Astrocyte (in vitro differentiated cells and primary cell): ENCODE data around the gene CRISPLD2.

ENCODE experiments used
- EZH2 ChIP-seq: IDR thresholded peaks from 2 replicates; pipeline ENCODE4 v1.6.1; 2012; ENCODE audit warnings: mild to moderate bottlenecking, low read length, inconsistent platforms; ENCODE audit not compliant: insufficient read depth
- TF ChIP-seq, protein P1 (sequence below): IDR thresholded peaks from 2 replicates; pipeline ENCODE4 v1.5.1; 2011; ENCODE audit warnings: low read depth, mild to moderate bottlenecking, inconsistent platforms, low read length, moderate library complexity; ENCODE audit not compliant: insufficient read depth

DNA sequence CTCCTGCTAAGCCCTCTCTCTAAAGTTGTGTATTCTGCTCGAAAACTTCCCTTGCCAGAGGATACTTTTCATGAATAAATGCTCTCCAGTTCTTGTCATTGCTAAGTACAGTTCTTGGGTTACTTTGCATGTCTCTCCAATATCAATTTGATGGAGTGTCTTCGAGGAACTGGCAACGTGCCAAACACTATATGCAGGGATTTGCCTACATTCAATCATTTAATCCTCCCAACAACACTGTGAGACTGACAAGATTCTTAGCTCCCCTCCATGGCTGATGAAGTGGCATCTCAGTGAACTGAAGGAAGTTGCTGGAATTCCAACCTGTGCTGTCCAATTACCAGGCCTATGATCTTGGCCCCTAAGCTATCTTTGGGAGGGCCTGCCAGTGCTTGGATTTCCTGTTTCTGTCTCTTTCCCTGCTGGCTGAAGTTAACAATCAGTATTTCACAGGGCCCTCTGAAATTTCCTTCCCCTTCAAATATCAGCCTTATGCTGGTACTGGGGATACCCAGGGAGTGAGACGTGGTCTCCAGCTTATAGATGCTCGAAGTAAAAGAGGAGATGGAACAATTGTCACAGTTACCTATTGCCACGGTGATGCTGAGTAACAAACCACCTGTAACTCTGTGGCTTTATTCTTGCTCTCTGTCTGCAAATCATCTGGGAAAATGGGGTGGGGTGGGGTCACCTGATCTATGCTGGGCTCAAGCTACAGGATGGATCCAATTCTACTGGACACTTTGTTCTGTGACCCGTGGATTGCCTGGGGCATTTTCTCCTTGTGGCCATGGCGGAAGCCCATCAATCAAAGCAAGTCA, 19.4 kb upstream of the CRISPLD2 start:
- TF ChIP-seq, protein P1, sequence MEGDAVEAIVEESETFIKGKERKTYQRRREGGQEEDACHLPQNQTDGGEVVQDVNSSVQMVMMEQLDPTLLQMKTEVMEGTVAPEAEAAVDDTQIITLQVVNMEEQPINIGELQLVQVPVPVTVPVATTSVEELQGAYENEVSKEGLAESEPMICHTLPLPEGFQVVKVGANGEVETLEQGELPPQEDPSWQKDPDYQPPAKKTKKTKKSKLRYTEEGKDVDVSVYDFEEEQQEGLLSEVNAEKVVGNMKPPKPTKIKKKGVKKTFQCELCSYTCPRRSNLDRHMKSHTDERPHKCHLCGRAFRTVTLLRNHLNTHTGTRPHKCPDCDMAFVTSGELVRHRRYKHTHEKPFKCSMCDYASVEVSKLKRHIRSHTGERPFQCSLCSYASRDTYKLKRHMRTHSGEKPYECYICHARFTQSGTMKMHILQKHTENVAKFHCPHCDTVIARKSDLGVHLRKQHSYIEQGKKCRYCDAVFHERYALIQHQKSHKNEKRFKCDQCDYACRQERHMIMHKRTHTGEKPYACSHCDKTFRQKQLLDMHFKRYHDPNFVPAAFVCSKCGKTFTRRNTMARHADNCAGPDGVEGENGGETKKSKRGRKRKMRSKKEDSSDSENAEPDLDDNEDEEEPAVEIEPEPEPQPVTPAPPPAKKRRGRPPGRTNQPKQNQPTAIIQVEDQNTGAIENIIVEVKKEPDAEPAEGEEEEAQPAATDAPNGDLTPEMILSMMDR = no peak
- no peak for TF ChIP-seq EZH2
